Measurements from ENCODE around the gene COL6A2.
"Not testable (repeated sequence)": the region's sequence is repeated elsewhere in the genome, so short reads cannot be mapped to it uniquely, and the experiment has no call there.

COL6A2 gene

GRCh38 chr21:46079352-46080170, 18.4 kb upstream of the COL6A2 start:
- no peak for DNase-seq (ENCODE audit: low read depth)

- DNase-seq (ENCODE audit: low read depth) = no peak
Observed at GRCh38 chr21:46080171-46081021, 17.5 kb upstream of the COL6A2 start.

- no peak for DNase-seq (ENCODE audit: low read depth)
Observed at GRCh38 chr21:46081022-46081861, 16.7 kb upstream of the COL6A2 start.

- DNase-seq (ENCODE audit: low read depth) = no peak
Observed at GRCh38 chr21:46081862-46082712, 15.8 kb upstream of the COL6A2 start.

GRCh38 chr21:46082713-46082962, 15.3 kb upstream of the COL6A2 start:
- DNase-seq (ENCODE audit: low read depth) = no peak

GRCh38 chr21:46082963-46083790, 14.7 kb upstream of the COL6A2 start:
- DNase-seq (ENCODE audit: low read depth) = no peak

- DNase-seq (ENCODE audit: low read depth) = no peak
Observed at GRCh38 chr21:46083791-46084561, 13.9 kb upstream of the COL6A2 start.

GRCh38 chr21:46084709-46085108, 13.2 kb upstream of the COL6A2 start:
- no peak for DNase-seq (ENCODE audit: low read depth)

GRCh38 chr21:46085259-46085658, 12.7 kb upstream of the COL6A2 start:
- not testable (repeated sequence) for DNase-seq (ENCODE audit: low read depth)

GRCh38 chr21:46087641-46088040, 10.3 kb upstream of the COL6A2 start:
- no peak for DNase-seq (ENCODE audit: low read depth)

- DNase-seq (ENCODE audit: low read depth) = no peak
Observed at GRCh38 chr21:46088189-46088588, 9.7 kb upstream of the COL6A2 start.

GRCh38 chr21:46089285-46089684, 8.6 kb upstream of the COL6A2 start:
- no peak for DNase-seq (ENCODE audit: low read depth)

- no peak for DNase-seq (ENCODE audit: low read depth)
Observed at GRCh38 chr21:46091118-46091517, 6.8 kb upstream of the COL6A2 start.

- DNase-seq (ENCODE audit: low read depth) = no peak
Observed at GRCh38 chr21:46091631-46092025, 6.3 kb upstream of the COL6A2 start.

- DNase-seq (ENCODE audit: low read depth) = no peak
Observed at GRCh38 chr21:46092026-46092764, 5.7 kb upstream of the COL6A2 start.

GRCh38 chr21:46092811-46093667, 4.9 kb upstream of the COL6A2 start:
- DNase-seq (ENCODE audit: low read depth) = no peak

GRCh38 chr21:46093668-46094400, 4.1 kb upstream of the COL6A2 start:
- DNase-seq (ENCODE audit: low read depth) = no peak

All from stimulated activated CD8-positive, alpha-beta memory T cell treated with anti-CD3 and anti-CD28 coated beads, Interleukin-15, amount 100 ng/mL, for 1 hour (primary cell).